SJSA1 (cell line): ENCODE data around the gene MAPKAPK5. TPM values are rescaled to one million over a fixed set of nuclear protein-coding genes. Genes with fewer than 3 reads are reported as not detected.

Experiments used
- DNase-seq, 2 experiments: peaks; one replicate each; pipeline ENCODE4 v3.0.0-alpha.2; 2015 to 2020; ENCODE audit warnings: low spot score in 2 of 2, low read depth in 1 of 2
- H3K27ac ChIP-seq: fragments of 250-450 bp; sonication (Bioruptor Pico); 2 replicates; pipeline ENCODE4 v1.5.1; 2020; ENCODE audit warnings: mild to moderate bottlenecking, moderate library complexity
- H3K27me3 ChIP-seq: fragments of 250-450 bp; sonication (Bioruptor Pico); replicated peaks from 2 replicates; pipeline ENCODE4 v1.5.1; 2020; ENCODE audit warnings: mild to moderate bottlenecking, moderate library complexity
- H3K36me3 ChIP-seq: fragments of 250-450 bp; sonication (Bioruptor Pico); 2 replicates; pipeline ENCODE4 v1.5.1; 2020; ENCODE audit warnings: mild to moderate bottlenecking
- H3K4me1 ChIP-seq: fragments of 250-450 bp; sonication (Bioruptor Pico); replicated peaks from 2 replicates; pipeline ENCODE4 v1.6.1; 2021; ENCODE audit warnings: mild to moderate bottlenecking
- H3K4me3 ChIP-seq: fragments of 250-450 bp; sonication (Bioruptor Pico); 2 replicates; pipeline ENCODE4 v1.5.1; 2020; ENCODE audit warnings: mild to moderate bottlenecking
- H3K9me3 ChIP-seq: fragments of 250-450 bp; sonication (Bioruptor Pico); replicated peaks from 2 replicates; pipeline ENCODE4 v1.5.1; 2020; ENCODE audit warnings: mild to moderate bottlenecking
- total RNA-seq: library from RNA; depleted of rRNA; stranded (reverse); fragments of >200 nt; shearing (Covaris generic); gene quantifications from 2 replicates; pipeline ENCODE4 v1.2.3, GENCODE V29; 2014

The MAPKAPK5 gene
- total RNA-seq, 1 experiment from 2014 or later: 60.8 TPM

- peak overlapping the region; percentile 96 for H3K27ac ChIP-seq
- no peak for DNase-seq
- peaks cover 38% of the 10 kb centered on the region for H3K36me3 ChIP-seq
- peaks cover 15% of the 10 kb centered on the region for H3K4me1 ChIP-seq
- H3K4me3 ChIP-seq: peak overlapping the region; percentile 96
- H3K27me3 ChIP-seq: no peaks in the 10 kb centered on the region
- H3K9me3 ChIP-seq: no peaks in the 10 kb centered on the region
These were observed 735 bp upstream of the MAPKAPK5 start for GRCh38 chr12:111841236-111841749.

- H3K27me3 ChIP-seq: no peaks in the 10 kb centered on the region
- peaks cover 45% of the 10 kb centered on the region for H3K36me3 ChIP-seq
- H3K27ac ChIP-seq: peak overlapping the region; percentile 96
- DNase-seq: no peak
- H3K4me3 ChIP-seq: peak overlapping the region; percentile 96
- H3K9me3 ChIP-seq: no peaks in the 10 kb centered on the region
- H3K4me1 ChIP-seq: peaks cover 18% of the 10 kb centered on the region
These were observed 748 bp downstream of the MAPKAPK5 start for GRCh38 chr12:111842556-111843396.

GRCh38 chr12:111846016-111846415 is 4.0 kb downstream of the MAPKAPK5 start:
- H3K27ac ChIP-seq: no peak overlapping the region
- peaks cover 12% of the 10 kb centered on the region for H3K4me1 ChIP-seq
- no peaks in the 10 kb centered on the region for H3K9me3 ChIP-seq
- no peaks in the 10 kb centered on the region for H3K27me3 ChIP-seq
- no peak for DNase-seq
- H3K36me3 ChIP-seq: peaks cover 37% of the 10 kb centered on the region
- no peak overlapping the region for H3K4me3 ChIP-seq

GRCh38 chr12:111850526-111850925 is 8.5 kb downstream of the MAPKAPK5 start:
- H3K4me3 ChIP-seq: no peak overlapping the region
- H3K27me3 ChIP-seq: no peaks in the 10 kb centered on the region
- 0 out of 2 replicates have a peak, but pooled peaks cover 3% of the 10 kb centered on the region for H3K4me1 ChIP-seq
- H3K9me3 ChIP-seq: no peaks in the 10 kb centered on the region
- H3K27ac ChIP-seq: no peak overlapping the region
- no peak for DNase-seq
- peaks cover 27% of the 10 kb centered on the region for H3K36me3 ChIP-seq

GRCh38 chr12:111858186-111858585 is 16.2 kb downstream of the MAPKAPK5 start:
- H3K27ac ChIP-seq: no peak overlapping the region
- no peaks in the 10 kb centered on the region for H3K27me3 ChIP-seq
- no peaks in the 10 kb centered on the region for H3K9me3 ChIP-seq
- no peak for DNase-seq
- H3K4me1 ChIP-seq: no peaks in the 10 kb centered on the region
- H3K4me3 ChIP-seq: no peak overlapping the region
- no peaks in the 10 kb centered on the region; the same call in 1 of the 2 replicates for H3K36me3 ChIP-seq

DNA sequence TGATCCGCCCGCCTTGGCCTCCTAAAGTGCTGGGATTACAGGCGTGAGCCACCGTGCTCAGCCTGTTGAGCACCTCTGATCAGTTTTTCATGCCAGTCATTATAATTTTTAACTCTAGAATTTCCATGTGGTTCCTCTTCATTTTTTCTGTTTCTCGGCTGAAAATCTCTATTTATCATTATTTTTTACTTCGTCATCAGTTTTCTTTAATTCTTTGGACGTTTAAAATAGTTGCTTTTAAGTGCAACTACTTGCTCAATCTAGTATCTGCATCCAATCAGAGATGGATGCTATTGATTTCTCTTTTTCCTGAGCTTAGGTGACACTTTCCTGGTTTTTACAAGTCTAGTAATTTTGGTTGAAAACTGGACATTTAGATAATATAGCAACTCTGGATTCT is 16.8 kb downstream of the MAPKAPK5 start:
- no peak overlapping the region for H3K27ac ChIP-seq
- no peaks in the 10 kb centered on the region for H3K9me3 ChIP-seq
- H3K4me1 ChIP-seq: no peaks in the 10 kb centered on the region
- DNase-seq: no peak
- no peaks in the 10 kb centered on the region; the same call in 1 of the 2 replicates for H3K36me3 ChIP-seq
- no peak overlapping the region for H3K4me3 ChIP-seq
- H3K27me3 ChIP-seq: no peaks in the 10 kb centered on the region

DNA sequence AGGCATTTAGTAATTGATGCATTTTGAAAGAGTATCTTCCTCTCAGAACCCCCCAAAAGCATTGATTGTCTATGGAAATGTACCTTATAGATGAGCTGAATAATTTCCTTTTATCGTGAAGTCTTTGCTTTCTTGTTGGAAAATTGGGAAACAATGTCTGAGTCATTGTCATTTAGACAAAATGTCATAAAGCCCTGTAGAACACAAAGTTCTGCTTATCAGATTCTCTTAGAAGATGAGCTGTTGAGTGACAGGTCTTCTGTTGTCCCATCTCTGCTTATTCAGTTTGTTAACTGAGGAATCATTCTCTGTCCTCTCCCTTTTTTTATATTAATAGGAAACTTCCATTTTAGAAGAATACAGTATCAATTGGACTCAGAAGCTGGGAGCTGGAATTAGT is 22.9 kb downstream of the MAPKAPK5 start:
- Histone ChIP-seq H3K4me3 (no peak overlapping the region), H3K27me3 (no peaks in the 10 kb centered on the region), H3K27ac (no peak overlapping the region), H3K4me1 (no peaks in the 10 kb centered on the region), H3K9me3 (no peaks in the 10 kb centered on the region), H3K36me3 (peaks cover 39% of the 10 kb centered on the region)
- no peak for DNase-seq

DNA sequence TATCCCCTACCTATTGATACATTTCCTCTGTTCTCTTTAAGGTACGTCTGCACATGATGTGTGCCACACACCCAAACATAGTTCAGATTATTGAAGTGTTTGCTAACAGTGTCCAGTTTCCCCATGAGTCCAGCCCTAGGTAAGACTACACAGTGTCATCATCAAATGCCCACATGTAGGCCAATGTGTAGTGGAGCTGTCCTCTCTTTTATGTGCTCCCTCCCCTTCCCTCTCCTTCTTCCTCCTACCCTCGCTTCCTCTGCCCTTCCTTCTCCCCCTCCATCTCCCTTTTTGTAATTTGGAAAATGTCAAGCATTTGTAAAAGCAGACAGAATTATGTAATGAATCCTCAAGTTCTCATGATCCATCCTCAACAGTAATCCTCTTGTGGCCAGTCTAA is 25.5 kb downstream of the MAPKAPK5 start:
- H3K36me3 ChIP-seq: peaks cover 63% of the 10 kb centered on the region
- no peaks in the 10 kb centered on the region for H3K27me3 ChIP-seq
- no peak overlapping the region for H3K27ac ChIP-seq
- H3K4me3 ChIP-seq: no peak overlapping the region
- DNase-seq: no peak
- no peaks in the 10 kb centered on the region for H3K4me1 ChIP-seq
- no peaks in the 10 kb centered on the region for H3K9me3 ChIP-seq

- Histone ChIP-seq H3K36me3 (peaks cover 74% of the 10 kb centered on the region), H3K4me1 (no peaks in the 10 kb centered on the region), H3K27ac (no peak overlapping the region)
These were observed 26.9 kb downstream of the MAPKAPK5 start for GRCh38 chr12:111868676-111869588.

DNA sequence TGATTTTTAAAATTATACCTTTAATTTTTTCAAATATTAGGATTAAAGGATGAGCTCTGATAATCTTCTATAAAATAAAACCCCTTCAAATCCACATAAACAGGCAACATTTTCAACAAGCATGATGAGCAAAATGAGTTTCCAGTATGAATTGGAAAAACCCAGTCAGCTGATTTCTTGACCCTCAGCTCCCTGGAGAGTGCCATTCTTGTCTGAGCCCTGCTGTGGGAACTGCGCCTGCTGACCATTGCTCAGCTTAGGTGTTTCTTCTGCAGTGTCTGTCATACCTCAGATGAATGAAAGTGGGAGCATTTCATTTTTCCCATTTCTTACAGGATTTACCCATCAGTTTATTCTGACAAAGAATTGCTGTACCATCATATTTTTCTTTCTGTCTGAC is 27.6 kb downstream of the MAPKAPK5 start:
- Histone ChIP-seq H3K9me3 (no peaks in the 10 kb centered on the region), H3K27me3 (no peaks in the 10 kb centered on the region), H3K4me1 (no peaks in the 10 kb centered on the region), H3K27ac (no peak overlapping the region), H3K4me3 (no peak overlapping the region), H3K36me3 (peaks cover 73% of the 10 kb centered on the region)
- no peak for DNase-seq

More at GRCh38 chr12:111868676-111869588, 26.9 kb downstream of the MAPKAPK5 start:
- H3K9me3 ChIP-seq: no peaks in the 10 kb centered on the region
- no peaks in the 10 kb centered on the region for H3K27me3 ChIP-seq
- DNase-seq: no peak
- no peak overlapping the region for H3K4me3 ChIP-seq

- Histone ChIP-seq H3K36me3 (peaks cover 73% of the 10 kb centered on the region), H3K27ac (no peak overlapping the region), H3K4me3 (no peak overlapping the region), H3K27me3 (no peaks in the 10 kb centered on the region), H3K9me3 (no peaks in the 10 kb centered on the region), H3K4me1 (no peaks in the 10 kb centered on the region)
- no peak for DNase-seq
These were observed 28.2 kb downstream of the MAPKAPK5 start for GRCh38 chr12:111870216-111870615.

- Histone ChIP-seq H3K9me3 (no peaks in the 10 kb centered on the region), H3K27ac (no peak overlapping the region), H3K27me3 (no peaks in the 10 kb centered on the region), H3K4me1 (no peaks in the 10 kb centered on the region), H3K4me3 (no peak overlapping the region), H3K36me3 (peaks cover 73% of the 10 kb centered on the region)
- no peak for DNase-seq
These were observed 28.7 kb downstream of the MAPKAPK5 start for GRCh38 chr12:111870706-111871105.

- no peak for DNase-seq
- H3K9me3 ChIP-seq: no peaks in the 10 kb centered on the region
- no peaks in the 10 kb centered on the region for H3K27me3 ChIP-seq
- no peak overlapping the region for H3K4me3 ChIP-seq
- no peak overlapping the region for H3K27ac ChIP-seq
- no peaks in the 10 kb centered on the region for H3K4me1 ChIP-seq
- peaks cover 63% of the 10 kb centered on the region for H3K36me3 ChIP-seq
These were observed 31.1 kb downstream of the MAPKAPK5 start for GRCh38 chr12:111873113-111873512.

DNA sequence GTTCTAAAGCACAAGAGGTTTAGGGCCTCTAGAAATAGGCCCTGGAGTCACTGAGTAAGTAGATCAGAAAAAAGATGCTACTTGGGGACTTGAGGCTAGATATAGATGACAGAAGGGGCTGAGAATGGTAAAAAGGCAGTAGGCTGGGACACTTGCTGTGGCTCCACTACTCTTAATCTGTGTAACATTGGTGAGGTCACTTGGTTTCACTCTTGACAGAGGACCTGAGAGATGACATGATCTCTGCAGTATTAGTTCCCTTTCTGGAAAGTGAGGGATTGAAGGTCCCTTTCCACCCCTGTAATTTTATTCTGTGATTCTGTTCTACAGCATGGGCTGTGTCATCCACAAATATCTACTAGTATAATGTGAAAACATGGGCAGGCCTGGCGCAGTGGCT is 39.7 kb downstream of the MAPKAPK5 start:
- H3K4me3 ChIP-seq: no peak overlapping the region
- peaks cover 78% of the 10 kb centered on the region for H3K36me3 ChIP-seq
- H3K9me3 ChIP-seq: no peaks in the 10 kb centered on the region
- DNase-seq: no peak
- H3K27ac ChIP-seq: no peak overlapping the region
- H3K4me1 ChIP-seq: no peaks in the 10 kb centered on the region
- H3K27me3 ChIP-seq: no peaks in the 10 kb centered on the region
